HG03469 (cell line): ENCODE results near the gene ZG16.

ENCODE experiments used
- ATAC-seq: cut with Tn5 transposase; IDR thresholded peaks from one replicate; pipeline ENCODE4 v1.9.1; 2021; ENCODE audit warnings: mild to moderate bottlenecking, moderate library complexity, moderate number of reproducible peaks; ENCODE audit not compliant: unreplicated experiment

The ZG16 gene

GRCh38 chr16:29820271-29820701 lies 42.2 kb downstream of the ZG16 start, which contains the start of gene MVP:
TSS of gene MVP (plus strand) at chr16:29820462. CDS start at chr16:29830550, 10,088 bp downstream.
- ATAC-seq, result no peak

GRCh38 chr16:29820730-29821642 lies 42.9 kb downstream of the ZG16 start:
- ATAC-seq, result no peak

- no peak for ATAC-seq
Measured at GRCh38 chr16:29821643-29822115, 43.6 kb downstream of the ZG16 start.

DNA sequence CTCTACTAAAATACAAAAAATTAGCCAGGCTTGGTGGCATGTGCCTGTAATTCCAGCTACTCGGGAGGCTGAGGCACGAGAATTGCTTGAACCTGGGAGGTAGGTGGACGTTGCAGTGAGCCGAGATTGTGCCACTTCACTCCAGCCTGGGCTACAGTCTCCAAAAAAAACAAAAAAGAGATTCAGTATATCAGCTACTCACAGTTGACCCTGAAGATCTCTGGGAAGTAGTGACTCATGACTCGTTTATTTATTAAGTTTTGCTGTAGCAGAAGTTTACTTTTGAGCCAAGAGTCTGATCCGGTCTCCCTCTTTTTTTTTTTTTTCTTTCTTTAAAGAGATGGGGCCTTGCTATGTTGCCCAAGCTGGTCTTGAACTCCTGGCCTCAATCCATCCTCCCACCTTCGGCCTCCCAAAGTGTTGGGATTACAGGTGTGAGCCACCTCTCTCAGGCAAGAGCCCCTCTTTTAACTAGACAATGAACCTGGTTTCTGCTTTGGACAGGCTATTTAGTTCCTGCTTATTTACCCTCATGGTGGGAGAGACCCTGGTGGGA lies 46.6 kb downstream of the ZG16 start:
- no peak for ATAC-seq

- ATAC-seq, result no peak
Measured at GRCh38 chr16:29825145-29826044, 47.3 kb downstream of the ZG16 start.

DNA sequence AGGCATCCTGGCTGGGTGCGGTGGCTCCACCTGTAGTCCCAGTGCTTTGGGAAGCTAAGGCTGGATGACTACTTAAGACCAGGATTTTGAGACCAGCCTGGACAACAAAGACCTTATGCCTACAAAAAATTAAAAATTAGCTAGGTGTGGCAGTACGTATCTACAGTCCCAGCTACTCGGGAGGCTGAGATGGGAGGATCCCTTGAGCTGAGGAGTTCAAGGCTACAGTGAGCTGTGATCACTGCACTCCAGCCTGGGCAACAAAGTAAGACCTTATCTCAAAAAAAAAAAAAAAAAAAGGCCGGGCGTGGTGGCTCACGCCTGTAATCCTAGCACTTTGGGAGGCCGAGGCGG lies 48.3 kb downstream of the ZG16 start:
- ATAC-seq, result no peak

GRCh38 chr16:29830774-29831173 lies 52.7 kb downstream of the ZG16 start:
- no peak for ATAC-seq

GRCh38 chr16:29831490-29831889 lies 53.4 kb downstream of the ZG16 start:
- no peak for ATAC-seq
